Osteoblast (primary cell): ENCODE data around the gene CCDC8. TPM values are rescaled to one million over a fixed set of nuclear protein-coding genes. Genes with fewer than 3 reads are reported as not detected.
"Not testable (repeated sequence)": the region's sequence is repeated elsewhere in the genome, so short reads cannot be mapped to it uniquely, and the experiment has no call there.

Source experiments
- DNase-seq: peaks from one replicate; pipeline ENCODE4 v3.0.0; 2011; ENCODE audit warnings: low spot score, mixed read lengths; ENCODE audit not compliant: insufficient read length; ENCODE audit errors: missing footprints
- H2AFZ ChIP-seq: 2 replicates; pipeline ENCODE4 v1.6.0; 2011; ENCODE audit warnings: mild to moderate bottlenecking, low read length
- H3K27ac ChIP-seq: 2 replicates; pipeline ENCODE4 v1.5.1; 2011; ENCODE audit warnings: mild to moderate bottlenecking, low read depth, low read length, moderate library complexity
- H3K27me3 ChIP-seq: 2 replicates; pipeline ENCODE4 v1.6.0; 2012; ENCODE audit warnings: mild to moderate bottlenecking, control low read depth, inconsistent platforms, low read length, moderate library complexity; ENCODE audit not compliant: insufficient read depth
- H3K36me3 ChIP-seq: 2 replicates; pipeline ENCODE4 v1.5.1; 2011; ENCODE audit warnings: mild to moderate bottlenecking, low read length, control low read depth, moderate library complexity; ENCODE audit not compliant: insufficient read depth
- H3K4me1 ChIP-seq: 2 replicates; pipeline ENCODE4 v1.5.1; 2011; ENCODE audit warnings: mild to moderate bottlenecking, low read length, control low read depth, moderate library complexity; ENCODE audit not compliant: insufficient read depth
- H3K4me2 ChIP-seq: 2 replicates; pipeline ENCODE4 v1.6.0; 2011; ENCODE audit warnings: mild to moderate bottlenecking, low read length; ENCODE audit not compliant: insufficient read depth
- H3K4me3 ChIP-seq: fragments of 200-600 bp; sonication (generic); 3 replicates; pipeline ENCODE4 v1.5.1; 2012; ENCODE audit warnings: mild to moderate bottlenecking, low read length, inconsistent platforms; ENCODE audit not compliant: insufficient read depth
- H3K79me2 ChIP-seq: 2 replicates; pipeline ENCODE4 v1.6.0; 2012; ENCODE audit warnings: mild to moderate bottlenecking, low read length, control low read depth, inconsistent platforms; ENCODE audit not compliant: insufficient read depth
- H3K9me3 ChIP-seq: 2 replicates; pipeline ENCODE4 v1.5.1; 2011; ENCODE audit warnings: low read depth, low read length, control low read depth
- H4K20me1 ChIP-seq: 2 replicates; pipeline ENCODE4 v1.6.0; 2012; ENCODE audit warnings: mild to moderate bottlenecking, low read length, control low read depth; ENCODE audit not compliant: insufficient read depth
- total RNA-seq: library from RNA; depleted of rRNA; stranded (reverse); fragments of >200 nt; gene quantifications from 2 replicates; pipeline ENCODE4 v1.2.3, GENCODE V29; 2012
- TF ChIP-seq, protein P1 (sequence below): IDR thresholded peaks from 2 replicates; pipeline ENCODE4 v1.5.1; 2011; ENCODE audit warnings: mild to moderate bottlenecking, low read depth, low read length, moderate library complexity; ENCODE audit errors: extremely low read depth

The CCDC8 gene
- total RNA-seq, 1 donor: 17.4 TPM

DNA sequence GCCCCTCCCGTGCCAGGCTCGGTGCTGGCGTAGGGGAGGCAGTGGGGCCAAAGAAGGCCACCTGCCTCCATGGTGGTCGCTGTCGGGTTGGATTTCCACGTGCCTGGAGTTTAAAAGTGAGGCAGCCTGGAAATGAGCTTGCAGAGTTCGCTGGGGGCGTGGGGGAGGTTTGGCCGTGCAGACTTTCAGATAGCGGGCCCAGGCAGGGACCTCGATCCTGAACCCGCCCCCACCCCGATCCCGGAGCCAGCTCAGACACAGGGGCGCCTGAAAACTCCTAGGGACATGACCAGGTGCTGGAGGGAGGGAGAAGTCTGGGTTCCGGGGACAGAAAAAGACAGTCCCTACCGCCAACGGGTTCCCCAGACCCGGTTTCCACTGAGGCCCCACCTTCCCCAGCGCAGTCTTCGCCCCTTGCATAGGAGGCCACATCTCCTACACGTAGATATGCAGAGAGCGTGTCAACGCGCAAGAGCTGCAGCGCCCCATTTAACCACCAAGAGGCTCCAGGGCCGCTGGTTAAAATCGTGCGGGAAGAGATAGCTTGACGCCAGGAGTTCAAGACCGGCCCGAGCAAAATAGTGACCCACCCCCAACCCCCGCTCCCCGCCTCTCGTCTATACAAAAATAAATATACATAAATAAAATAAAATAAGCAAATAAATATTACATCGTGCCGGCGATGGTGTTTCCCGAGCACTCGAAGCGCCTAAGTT is 8.5 kb downstream of the CCDC8 start:
- H3K27me3 ChIP-seq: peaks cover 19% of the 10 kb centered on the region
- no peaks in the 10 kb centered on the region for H3K36me3 ChIP-seq
- no peaks in the 10 kb centered on the region for H3K9me3 ChIP-seq
- TF ChIP-seq, protein P1, sequence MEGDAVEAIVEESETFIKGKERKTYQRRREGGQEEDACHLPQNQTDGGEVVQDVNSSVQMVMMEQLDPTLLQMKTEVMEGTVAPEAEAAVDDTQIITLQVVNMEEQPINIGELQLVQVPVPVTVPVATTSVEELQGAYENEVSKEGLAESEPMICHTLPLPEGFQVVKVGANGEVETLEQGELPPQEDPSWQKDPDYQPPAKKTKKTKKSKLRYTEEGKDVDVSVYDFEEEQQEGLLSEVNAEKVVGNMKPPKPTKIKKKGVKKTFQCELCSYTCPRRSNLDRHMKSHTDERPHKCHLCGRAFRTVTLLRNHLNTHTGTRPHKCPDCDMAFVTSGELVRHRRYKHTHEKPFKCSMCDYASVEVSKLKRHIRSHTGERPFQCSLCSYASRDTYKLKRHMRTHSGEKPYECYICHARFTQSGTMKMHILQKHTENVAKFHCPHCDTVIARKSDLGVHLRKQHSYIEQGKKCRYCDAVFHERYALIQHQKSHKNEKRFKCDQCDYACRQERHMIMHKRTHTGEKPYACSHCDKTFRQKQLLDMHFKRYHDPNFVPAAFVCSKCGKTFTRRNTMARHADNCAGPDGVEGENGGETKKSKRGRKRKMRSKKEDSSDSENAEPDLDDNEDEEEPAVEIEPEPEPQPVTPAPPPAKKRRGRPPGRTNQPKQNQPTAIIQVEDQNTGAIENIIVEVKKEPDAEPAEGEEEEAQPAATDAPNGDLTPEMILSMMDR: no peak
- H2AFZ ChIP-seq: peak overlapping the region; percentile 88
- no peak overlapping the region for H3K27ac ChIP-seq
- peaks cover 15% of the 10 kb centered on the region for H3K4me1 ChIP-seq
- H3K4me2 ChIP-seq: peak overlapping the region; percentile 78
- DNase-seq: no peak
- H3K4me3 ChIP-seq: peak overlapping the region; percentile 66
- no peaks in the 10 kb centered on the region for H3K79me2 ChIP-seq
- H4K20me1 ChIP-seq: no peaks in the 10 kb centered on the region

DNA sequence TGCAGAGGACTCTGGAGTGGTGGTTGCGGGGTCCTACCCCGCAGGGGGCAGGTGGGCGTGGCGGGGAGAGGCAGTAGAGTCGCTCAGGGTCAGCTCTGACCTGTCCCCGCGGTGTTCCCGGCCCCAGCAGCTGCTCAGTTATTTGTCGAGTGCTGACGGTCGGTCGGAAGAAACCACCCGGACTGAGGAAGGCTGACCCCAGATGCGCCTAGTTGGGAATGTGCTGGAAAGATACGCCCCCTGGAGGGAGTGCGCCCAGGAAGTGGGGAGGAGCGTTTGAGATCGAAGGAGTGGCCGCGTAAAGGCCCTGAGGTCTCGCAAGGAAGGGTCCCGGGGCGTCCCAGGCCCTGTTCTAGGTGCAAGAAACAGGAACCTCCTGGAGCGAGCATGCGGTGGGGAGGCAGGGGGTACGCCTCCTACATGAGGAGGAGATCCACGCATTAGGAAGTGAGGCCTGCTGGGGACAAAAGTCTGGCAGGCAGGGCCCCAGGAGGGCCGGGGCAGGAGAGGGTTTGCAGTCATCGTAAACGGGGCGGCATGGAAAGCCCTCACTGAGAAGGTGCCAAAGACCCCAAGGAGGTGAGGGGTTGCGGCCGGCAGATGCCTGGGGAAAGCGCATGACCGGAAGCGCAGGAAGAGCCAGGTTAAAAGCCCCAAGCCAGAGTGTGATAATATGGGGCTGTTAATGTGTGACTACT is 9.2 kb downstream of the CCDC8 start:
- H3K4me3 ChIP-seq: peak overlapping the region; percentile 66
- DNase-seq: peak; percentile 95
- peaks cover 15% of the 10 kb centered on the region for H3K4me1 ChIP-seq
- TF ChIP-seq, protein P1: no peak
- no peaks in the 10 kb centered on the region for H3K79me2 ChIP-seq
- no peaks in the 10 kb centered on the region for H4K20me1 ChIP-seq
- H3K27me3 ChIP-seq: peaks cover 19% of the 10 kb centered on the region
- H2AFZ ChIP-seq: peak overlapping the region; percentile 88
- H3K9me3 ChIP-seq: no peaks in the 10 kb centered on the region
- H3K4me2 ChIP-seq: peak overlapping the region; percentile 78
- H3K36me3 ChIP-seq: no peaks in the 10 kb centered on the region
- no peak overlapping the region for H3K27ac ChIP-seq

DNA sequence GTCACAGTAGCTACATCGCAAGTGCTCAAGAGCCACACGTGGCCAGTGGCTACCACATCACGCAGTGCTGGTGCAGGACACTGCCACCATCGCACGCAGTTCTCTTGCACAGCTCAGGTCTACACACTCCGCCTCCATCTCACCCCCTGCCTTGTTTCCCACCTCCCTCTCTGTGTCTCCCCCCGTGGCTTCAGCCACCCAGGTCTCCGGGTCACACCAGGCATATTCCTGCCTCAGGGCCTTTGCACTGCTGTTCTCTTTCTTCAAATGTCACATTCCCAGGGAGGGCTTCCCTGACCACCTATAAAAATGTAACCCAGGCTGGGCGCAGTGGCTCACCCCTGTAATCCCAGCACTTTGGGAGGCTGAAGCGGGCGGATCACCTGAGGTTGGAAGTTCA is 10.6 kb downstream of the CCDC8 start:
- no peak overlapping the region for H3K4me2 ChIP-seq
- no peak overlapping the region for H2AFZ ChIP-seq
- no peaks in the 10 kb centered on the region for H3K9me3 ChIP-seq
- H4K20me1 ChIP-seq: no peaks in the 10 kb centered on the region
- H3K79me2 ChIP-seq: no peaks in the 10 kb centered on the region
- no peak overlapping the region for H3K4me3 ChIP-seq
- no peak overlapping the region for H3K27ac ChIP-seq
- DNase-seq: no peak
- peaks cover 15% of the 10 kb centered on the region for H3K27me3 ChIP-seq
- TF ChIP-seq, protein P1: no peak
- H3K36me3 ChIP-seq: no peaks in the 10 kb centered on the region
- H3K4me1 ChIP-seq: peaks cover 11% of the 10 kb centered on the region

DNA sequence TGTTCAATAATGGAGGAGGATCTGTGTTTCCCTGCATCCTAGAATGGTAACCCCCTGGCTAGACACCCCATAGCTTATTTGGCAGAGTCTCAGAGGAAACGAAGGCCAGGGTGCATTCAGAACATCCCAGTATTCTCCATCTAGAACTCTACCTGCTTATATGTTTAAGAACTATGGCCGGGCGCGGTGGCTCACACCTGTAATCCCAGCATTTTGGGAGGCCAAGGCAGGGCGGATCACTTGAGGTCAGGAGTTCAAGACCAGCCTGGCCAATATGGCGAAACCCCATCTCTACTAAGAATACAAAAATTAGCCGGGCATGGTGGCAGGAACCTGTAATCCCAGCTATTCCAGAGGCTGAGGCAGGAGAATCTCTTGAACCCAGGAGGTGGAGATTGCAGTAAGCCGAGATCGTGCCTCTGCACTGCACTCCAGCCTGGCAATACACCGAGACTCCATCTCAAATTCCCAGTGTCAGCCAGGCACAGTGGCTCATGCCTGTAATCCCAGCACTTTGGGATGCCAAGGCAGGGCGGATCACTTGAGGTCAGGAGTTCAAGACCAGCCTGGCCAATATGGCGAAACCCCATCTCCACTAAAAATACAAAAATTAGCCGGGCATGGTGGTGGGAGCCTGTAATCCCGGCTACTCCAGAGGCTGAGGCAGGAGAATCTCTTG is 15.4 kb downstream of the CCDC8 start:
- not testable (repeated sequence) for DNase-seq

More for the DNA sequence above, 15.4 kb downstream of the CCDC8 start:
- not testable (repeated sequence) for H3K27me3 ChIP-seq, H3K4me2 ChIP-seq, H3K27ac ChIP-seq, H3K4me3 ChIP-seq, H4K20me1 ChIP-seq, H3K79me2 ChIP-seq, H3K36me3 ChIP-seq, H2AFZ ChIP-seq, H3K9me3 ChIP-seq, H3K4me1 ChIP-seq
